ENCODE measurements around the gene ERBB3.

The ERBB3 gene

GRCh38 chr12:56104109-56104814 lies 24.3 kb downstream of the ERBB3 start, which contains the start of gene PA2G4:
Gene PA2G4 (plus strand): TSS chr12:56104559. CDS start chr12:56104738, 179 bp downstream.
- H3K27me3 ChIP-seq (ENCODE audit: insufficient read depth, poor library complexity, severe bottlenecking): no peaks in the 10 kb centered on the region
- peak; percentile 47; the same call in 1 of the 2 replicates for TF ChIP-seq SPI1 (IDR thresholded peaks at IDR 0.05; ENCODE audit: borderline replicate concordance, low read depth)
- TF ChIP-seq CTCF (IDR thresholded peaks at IDR 0.05; ENCODE audit: insufficient read depth, low read length): no peak
- peak; percentile 22 for TF ChIP-seq REST (IDR thresholded peaks at IDR 0.05; ENCODE audit: insufficient replicate concordance, low read depth)
- TF ChIP-seq POLR2AphosphoS5 (IDR thresholded peaks at IDR 0.05; ENCODE audit: low read depth): peak; percentile 94
- peak; percentile 17; the same call in 1 of the 2 replicates for TF ChIP-seq GABPA (IDR thresholded peaks at IDR 0.05; ENCODE audit: low read depth)
- DNase-seq (ENCODE audit: low read depth in 1 of 2, low spot score in 1 of 2): peak; percentile 99
- H3K27ac ChIP-seq (replicated peaks): peak within 1 kb of the TSS; percentile 97
- H3K4me3 ChIP-seq (replicated peaks; ENCODE audit: insufficient read depth, low read length): peak within 1 kb of the TSS; percentile 90

GRCh38 chr12:56104815-56105608 lies 25.0 kb downstream of the ERBB3 start:
- Histone ChIP-seq H3K27me3 (ENCODE audit: insufficient read depth, poor library complexity, severe bottlenecking) (no peaks in the 10 kb centered on the region), H3K4me3 (replicated peaks; ENCODE audit: insufficient read depth, low read length) (peak overlapping the region; percentile 90), H3K27ac (replicated peaks) (peak overlapping the region; percentile 97)
- TF ChIP-seq CTCF (IDR thresholded peaks at IDR 0.05; ENCODE audit: insufficient read depth, low read length) (no peak), REST (IDR thresholded peaks at IDR 0.05; ENCODE audit: insufficient replicate concordance, low read depth) (no peak)
- DNase-seq (ENCODE audit: low read depth in 1 of 2, low spot score in 1 of 2): peak in 1 of 2 experiments; percentile 64

- Histone ChIP-seq H3K27ac (replicated peaks) (peak overlapping the region; percentile 97), H3K4me3 (replicated peaks; ENCODE audit: insufficient read depth, low read length) (peak overlapping the region; percentile 90), H3K27me3 (ENCODE audit: insufficient read depth, poor library complexity, severe bottlenecking) (no peaks in the 10 kb centered on the region)
- no peak for DNase-seq (ENCODE audit: low read depth in 1 of 2, low spot score in 1 of 2)
- TF ChIP-seq GABPA (IDR thresholded peaks at IDR 0.05; ENCODE audit: low read depth) (no peak), SPI1 (IDR thresholded peaks at IDR 0.05; ENCODE audit: borderline replicate concordance, low read depth) (no peak), POLR2AphosphoS5 (IDR thresholded peaks at IDR 0.05; ENCODE audit: low read depth) (no peak), CTCF (IDR thresholded peaks at IDR 0.05; ENCODE audit: insufficient read depth, low read length) (no peak), REST (IDR thresholded peaks at IDR 0.05; ENCODE audit: insufficient replicate concordance, low read depth) (no peak)
Measured at GRCh38 chr12:56105609-56105902, 25.6 kb downstream of the ERBB3 start.

Measured in HL-60 (cell line).